Measurements from ENCODE around the gene ZRANB3. TPM values are rescaled to one million over a fixed set of nuclear protein-coding genes. Genes with fewer than 3 reads are reported as not detected.
"Not testable (repeated sequence)": the region's sequence is repeated elsewhere in the genome, so short reads cannot be mapped to it uniquely, and the experiment has no call there.

Gene ZRANB3
- total RNA-seq, 1 experiment from 2014 or later: 14.5 TPM

- H3K27me3 Mint-ChIP-seq (ENCODE audit: unreplicated experiment): no peaks in the 10 kb centered on the region
- H3K36me3 Mint-ChIP-seq (ENCODE audit: insufficient read depth, unreplicated experiment): peaks cover 24% of the 10 kb centered on the region
- CTCF ChIA-PET: no interaction called here
- peaks cover 13% of the 10 kb centered on the region for H3K4me1 Mint-ChIP-seq (ENCODE audit: low read depth, unreplicated experiment)
- TF ChIP-seq CTCF (IDR thresholded peaks at IDR 0.05; ENCODE audit: unreplicated experiment): no peak
- no peak for DNase-seq
- no TSS peak for BruUV-seq (replicated peaks)
- no peaks in the 10 kb centered on the region for H3K9me3 Mint-ChIP-seq (ENCODE audit: low read depth, unreplicated experiment)
- intact Hi-C loops (cut with micrococcal nuclease; ENCODE audit: unreplicated experiment): loop anchor here (5.0 kb wide), 2 partner anchors 73 to 123 kb away; partner anchors contain the start of gene RAB3GAP1
- H3K27ac Mint-ChIP-seq (ENCODE audit: unreplicated experiment): no peak overlapping the region
- no peak overlapping the region for H3K4me3 Mint-ChIP-seq (ENCODE audit: low read depth, unreplicated experiment)
Measured at GRCh38 chr2:135124924-135125886, 405.8 kb downstream of the ZRANB3 start.

GRCh38 chr2:135121658-135122039, 409.4 kb downstream of the ZRANB3 start:
- Mint-ChIP-seq H3K4me1 (ENCODE audit: low read depth, unreplicated experiment) (peaks cover 14% of the 10 kb centered on the region), H3K36me3 (ENCODE audit: insufficient read depth, unreplicated experiment) (peaks cover 14% of the 10 kb centered on the region)
- not testable (repeated sequence) for H3K9me3 Mint-ChIP-seq (ENCODE audit: low read depth, unreplicated experiment); BruUV-seq (replicated peaks); H3K27ac Mint-ChIP-seq (ENCODE audit: unreplicated experiment); H3K4me3 Mint-ChIP-seq (ENCODE audit: low read depth, unreplicated experiment); H3K27me3 Mint-ChIP-seq (ENCODE audit: unreplicated experiment)
- CTCF ChIA-PET: interaction anchor here (0.6 kb wide), 2 partner anchors 70 to 82 kb away, joined by 3 read pairs; partner anchors contain the start of gene RAB3GAP1
- intact Hi-C loops (cut with micrococcal nuclease; ENCODE audit: unreplicated experiment): loop anchor here (5.0 kb wide), 2 partner anchors 69 to 119 kb away; partner anchors contain the start of gene RAB3GAP1
- DNase-seq: peak; percentile 6

- Mint-ChIP-seq H3K27me3 (ENCODE audit: unreplicated experiment) (no peaks in the 10 kb centered on the region), H3K36me3 (ENCODE audit: insufficient read depth, unreplicated experiment) (peaks cover 14% of the 10 kb centered on the region), H3K4me3 (ENCODE audit: low read depth, unreplicated experiment) (peak overlapping the region; percentile 39), H3K27ac (ENCODE audit: unreplicated experiment) (peak overlapping the region; percentile 50), H3K4me1 (ENCODE audit: low read depth, unreplicated experiment) (peaks cover 14% of the 10 kb centered on the region), H3K9me3 (ENCODE audit: low read depth, unreplicated experiment) (peaks cover 3% of the 10 kb centered on the region)
- CTCF ChIA-PET: interaction anchor here (0.6 kb wide), 2 partner anchors 69 to 82 kb away, joined by 3 read pairs; partner anchors contain the start of gene RAB3GAP1
- no peak for TF ChIP-seq CTCF (IDR thresholded peaks at IDR 0.05; ENCODE audit: unreplicated experiment)
- no peak for DNase-seq
- intact Hi-C loops (cut with micrococcal nuclease; ENCODE audit: unreplicated experiment): loop anchor here (5.0 kb wide), 2 partner anchors 69 to 119 kb away; partner anchors contain the start of gene RAB3GAP1
- no TSS peak for BruUV-seq (replicated peaks)
Measured at GRCh38 chr2:135121016-135121657, 409.9 kb downstream of the ZRANB3 start.

- no TSS peak for BruUV-seq (replicated peaks)
- Mint-ChIP-seq H3K36me3 (ENCODE audit: insufficient read depth, unreplicated experiment) (peaks cover 14% of the 10 kb centered on the region), H3K27me3 (ENCODE audit: unreplicated experiment) (no peaks in the 10 kb centered on the region), H3K4me1 (ENCODE audit: low read depth, unreplicated experiment) (peaks cover 14% of the 10 kb centered on the region), H3K27ac (ENCODE audit: unreplicated experiment) (no peak overlapping the region), H3K4me3 (ENCODE audit: low read depth, unreplicated experiment) (no peak overlapping the region), H3K9me3 (ENCODE audit: low read depth, unreplicated experiment) (peaks cover 3% of the 10 kb centered on the region)
- no peak for DNase-seq
- no peak for TF ChIP-seq CTCF (IDR thresholded peaks at IDR 0.05; ENCODE audit: unreplicated experiment)
- CTCF ChIA-PET: no interaction called here
- intact Hi-C loops (cut with micrococcal nuclease; ENCODE audit: unreplicated experiment): no loop called here
Measured at GRCh38 chr2:135119582-135119981, 411.4 kb downstream of the ZRANB3 start.

All from Calu3 (cell line).